Effector CD4-positive, alpha-beta T cell (primary cell): ENCODE data around the gene SNX1.
"Not testable (repeated sequence)": the region's sequence is repeated elsewhere in the genome, so short reads cannot be mapped to it uniquely, and the experiment has no call there.

Source experiments
- DNase-seq: peaks from one replicate; pipeline ENCODE4 v3.0.0-alpha.2; 2020

Gene SNX1

GRCh38 chr15:64082757-64083156 is 13.0 kb upstream of the SNX1 start:
- DNase-seq = no peak

GRCh38 chr15:64089543-64090280 is 6.1 kb upstream of the SNX1 start:
- DNase-seq = no peak

GRCh38 chr15:64090527-64090926 is 5.3 kb upstream of the SNX1 start:
- no peak for DNase-seq

GRCh38 chr15:64092075-64092820 is 3.5 kb upstream of the SNX1 start:
- no peak for DNase-seq

- peak; percentile 4 for DNase-seq
These were observed 2.7 kb upstream of the SNX1 start for GRCh38 chr15:64092864-64093626.

GRCh38 chr15:64093627-64094417 is 2.0 kb upstream of the SNX1 start, which contains the start of gene CIAO2A:
TSS of gene CIAO2A (minus strand) at chr15:64093838. CDS start at chr15:64093768, 70 bp downstream.
- DNase-seq = peak; percentile 90

GRCh38 chr15:64095431-64095794 is 369 bp upstream of the SNX1 start:
- no peak for DNase-seq

GRCh38 chr15:64096668-64097384 is 1.0 kb downstream of the SNX1 start:
- no peak for DNase-seq

GRCh38 chr15:64099379-64099778 is 3.6 kb downstream of the SNX1 start:
- DNase-seq = no peak

GRCh38 chr15:64100958-64101357 is 5.2 kb downstream of the SNX1 start:
- no peak for DNase-seq

- no peak for DNase-seq
These were observed 6.7 kb downstream of the SNX1 start for GRCh38 chr15:64102497-64102896.

- DNase-seq = no peak
These were observed 9.4 kb downstream of the SNX1 start for GRCh38 chr15:64105113-64105704.

GRCh38 chr15:64107337-64107736 is 11.6 kb downstream of the SNX1 start:
- no peak for DNase-seq

- not testable (repeated sequence) for DNase-seq
These were observed 14.4 kb downstream of the SNX1 start for GRCh38 chr15:64110108-64110701.

GRCh38 chr15:64110950-64111678 is 15.3 kb downstream of the SNX1 start:
- no peak for DNase-seq

- no peak for DNase-seq
These were observed 15.9 kb downstream of the SNX1 start for GRCh38 chr15:64111679-64112050.

GRCh38 chr15:64112073-64112772 is 16.4 kb downstream of the SNX1 start:
- DNase-seq = no peak

- no peak for DNase-seq
These were observed 17.1 kb downstream of the SNX1 start for GRCh38 chr15:64112904-64113303.

GRCh38 chr15:64117759-64118487 is 22.1 kb downstream of the SNX1 start:
- DNase-seq = no peak
